ENCODE measurements around the gene DERA. TPM values are rescaled to one million over a fixed set of nuclear protein-coding genes. Genes with fewer than 3 reads are reported as not detected.
"Not testable (repeated sequence)": the region's sequence is repeated elsewhere in the genome, so short reads cannot be mapped to it uniquely, and the experiment has no call there.

The DERA gene
- total and polyA plus RNA-seq, 12 donors = 15.9 to 72.3 (median 31.4) TPM

GRCh38 chr12:16037533-16037932 lies 126.4 kb downstream of the DERA start:
- Histone ChIP-seq H3K36me3 (replicated peaks in 1 of 2) (peaks cover 0 to 4% of the 10 kb centered on the region in 2 donors), H3K4me1 (replicated peaks in 1 of 2) (no peaks in the 10 kb centered on the region)
- 86 to 95% (median 91%) methylated on average over 6 of the region's 6 CpGs for WGBS, 4 donors

DNA sequence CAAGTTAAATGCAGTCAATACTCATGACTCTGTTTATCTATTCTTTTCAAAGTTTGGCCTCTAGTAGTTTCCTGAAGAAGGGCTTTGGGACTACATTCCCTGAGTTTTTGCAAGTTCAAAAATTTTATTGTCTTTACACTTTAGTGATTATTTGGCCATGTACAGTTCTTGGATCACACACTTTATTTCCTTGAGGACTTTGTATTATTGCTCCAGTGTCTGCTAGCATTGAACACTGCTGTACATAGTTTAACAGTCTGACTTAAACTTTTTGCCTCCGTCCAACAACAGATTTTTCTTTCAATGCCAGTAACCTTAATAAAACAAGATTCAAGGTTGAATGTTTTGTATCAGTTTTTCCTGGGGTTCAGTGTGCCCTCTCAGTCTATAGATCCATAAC lies 132.3 kb downstream of the DERA start:
- no peak for TF ChIP-seq POLR2A (IDR thresholded peaks at IDR 0.05)
- TF ChIP-seq, protein P1, sequence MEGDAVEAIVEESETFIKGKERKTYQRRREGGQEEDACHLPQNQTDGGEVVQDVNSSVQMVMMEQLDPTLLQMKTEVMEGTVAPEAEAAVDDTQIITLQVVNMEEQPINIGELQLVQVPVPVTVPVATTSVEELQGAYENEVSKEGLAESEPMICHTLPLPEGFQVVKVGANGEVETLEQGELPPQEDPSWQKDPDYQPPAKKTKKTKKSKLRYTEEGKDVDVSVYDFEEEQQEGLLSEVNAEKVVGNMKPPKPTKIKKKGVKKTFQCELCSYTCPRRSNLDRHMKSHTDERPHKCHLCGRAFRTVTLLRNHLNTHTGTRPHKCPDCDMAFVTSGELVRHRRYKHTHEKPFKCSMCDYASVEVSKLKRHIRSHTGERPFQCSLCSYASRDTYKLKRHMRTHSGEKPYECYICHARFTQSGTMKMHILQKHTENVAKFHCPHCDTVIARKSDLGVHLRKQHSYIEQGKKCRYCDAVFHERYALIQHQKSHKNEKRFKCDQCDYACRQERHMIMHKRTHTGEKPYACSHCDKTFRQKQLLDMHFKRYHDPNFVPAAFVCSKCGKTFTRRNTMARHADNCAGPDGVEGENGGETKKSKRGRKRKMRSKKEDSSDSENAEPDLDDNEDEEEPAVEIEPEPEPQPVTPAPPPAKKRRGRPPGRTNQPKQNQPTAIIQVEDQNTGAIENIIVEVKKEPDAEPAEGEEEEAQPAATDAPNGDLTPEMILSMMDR (IDR thresholded peaks at IDR 0.05) = no peak
- DNase-seq = no peak
- Histone ChIP-seq H3K4me3 (no peak overlapping the region), H3K9me3 (replicated peaks in 1 of 3) (no peaks in the 10 kb centered on the region), H3K27ac (no peak overlapping the region), H3K27me3 (no peaks in the 10 kb centered on the region), H3K36me3 (replicated peaks in 1 of 2) (no peaks in the 10 kb centered on the region), H3K4me1 (replicated peaks in 1 of 2) (no peaks in the 10 kb centered on the region)
- intact Hi-C loops (cut with DNase I) = no loop called here
- 73 to 85% (median 77%) methylated on average over 1 of the region's 1 CpG for WGBS, 4 donors

More at GRCh38 chr12:16037533-16037932, 126.4 kb downstream of the DERA start:
- Histone ChIP-seq H3K27ac (no peak overlapping the region), H3K9me3 (replicated peaks in 1 of 3) (no peaks in the 10 kb centered on the region), H3K27me3 (no peaks in the 10 kb centered on the region), H3K4me3 (no peak overlapping the region)
- no peak for TF ChIP-seq POLR2A (IDR thresholded peaks at IDR 0.05)
- DNase-seq = no peak
- intact Hi-C loops (cut with DNase I) = no loop called here

- no peaks in the 10 kb centered on the region for H3K9me3 ChIP-seq (replicated peaks in 1 of 3)
- no peak for TF ChIP-seq POLR2A (IDR thresholded peaks at IDR 0.05)
- TF ChIP-seq, protein P1 (IDR thresholded peaks at IDR 0.05) = no peak
- no peak for DNase-seq
- 71 to 81% (median 79%) methylated on average over 1 of the region's 1 CpG for WGBS, 4 donors
- H3K27me3 ChIP-seq = no peaks in the 10 kb centered on the region
- H3K4me1 ChIP-seq (replicated peaks in 1 of 2) = no peaks in the 10 kb centered on the region
- H3K4me3 ChIP-seq = no peak overlapping the region
- intact Hi-C loops (cut with DNase I) = no loop called here
- no peak overlapping the region for H3K27ac ChIP-seq
- H3K36me3 ChIP-seq (replicated peaks in 1 of 2) = no peaks in the 10 kb centered on the region
Measured at GRCh38 chr12:16046266-16046665, 135.1 kb downstream of the DERA start.

- H3K4me3 ChIP-seq = no peak overlapping the region
- H3K27ac ChIP-seq = no peak overlapping the region
- H3K27me3 ChIP-seq = no peaks in the 10 kb centered on the region
- TF ChIP-seq POLR2A (IDR thresholded peaks at IDR 0.05) = no peak
- TF ChIP-seq, protein P1 (IDR thresholded peaks at IDR 0.05) = no peak
- no peak for DNase-seq
- 87 to 96% (median 90%) methylated on average over 2 of the region's 2 CpGs for WGBS, 4 donors
- H3K36me3 ChIP-seq (replicated peaks in 1 of 2) = no peaks in the 10 kb centered on the region
- no peaks in the 10 kb centered on the region for H3K4me1 ChIP-seq (replicated peaks in 1 of 2)
- H3K9me3 ChIP-seq (replicated peaks in 1 of 3) = no peaks in the 10 kb centered on the region
- intact Hi-C loops (cut with DNase I) = no loop called here
Measured at GRCh38 chr12:16048511-16048910, 137.4 kb downstream of the DERA start.

DNA sequence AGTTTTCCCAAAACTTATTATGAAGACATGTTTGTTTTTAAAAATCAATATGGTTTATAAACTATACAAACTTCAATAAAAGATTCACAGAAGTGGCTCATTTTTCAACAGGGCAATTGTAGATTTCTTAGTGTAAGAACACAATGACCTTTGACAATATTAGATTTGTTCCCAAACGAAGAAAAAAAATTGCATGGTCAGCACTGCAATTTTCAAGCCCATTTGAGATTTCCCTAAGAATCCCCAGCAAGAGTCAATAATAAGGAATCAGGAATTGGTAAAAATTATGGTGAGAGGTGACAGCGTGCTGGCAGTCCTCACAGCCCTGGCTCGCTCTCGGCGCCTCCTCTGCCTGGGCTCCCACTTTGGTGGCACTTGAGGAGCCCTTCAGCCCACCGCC lies 145.8 kb downstream of the DERA start:
- Histone ChIP-seq H3K9me3 (replicated peaks in 1 of 3) (no peaks in the 10 kb centered on the region), H3K4me3 (no peak overlapping the region), H3K4me1 (replicated peaks in 1 of 2) (no peaks in the 10 kb centered on the region), H3K27ac (no peak overlapping the region), H3K27me3 (no peaks in the 10 kb centered on the region), H3K36me3 (replicated peaks in 1 of 2) (no peaks in the 10 kb centered on the region)
- WGBS, 4 donors = 91 to 93% (median 92%) methylated on average over 6 of the region's 6 CpGs
- intact Hi-C loops (cut with DNase I) = no loop called here
- TF ChIP-seq, protein P1 (IDR thresholded peaks at IDR 0.05) = no peak
- TF ChIP-seq POLR2A (IDR thresholded peaks at IDR 0.05) = no peak
- DNase-seq = no peak

DNA sequence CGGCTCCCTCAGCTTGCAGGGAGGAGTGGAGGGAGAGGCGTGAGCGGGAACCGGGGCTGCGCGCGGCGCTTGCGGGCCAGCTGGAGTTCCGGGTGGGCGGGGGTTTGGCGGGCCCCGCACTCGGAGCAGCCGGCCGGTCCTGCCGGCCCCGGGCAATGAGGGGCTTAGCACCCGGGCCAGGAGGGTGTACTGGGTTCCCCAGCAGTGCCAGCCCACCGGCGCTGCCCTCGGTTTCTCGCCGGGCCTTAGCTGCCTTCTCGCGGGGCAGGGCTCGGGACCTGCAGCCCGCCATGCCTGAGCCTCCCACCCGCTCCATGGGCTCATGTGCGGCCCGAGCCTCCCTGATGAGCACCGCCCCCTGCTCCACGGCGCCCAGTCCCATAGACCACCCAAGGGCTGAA lies 146.2 kb downstream of the DERA start:
- H3K36me3 ChIP-seq (replicated peaks in 1 of 2); H3K27me3 ChIP-seq; H3K9me3 ChIP-seq (replicated peaks in 1 of 3); H3K4me1 ChIP-seq (replicated peaks in 1 of 2); DNase-seq; H3K27ac ChIP-seq; intact Hi-C loops (cut with DNase I); H3K4me3 ChIP-seq: not testable (repeated sequence)
- 89 to 97% (median 94%) methylated on average over 20 to 34 of the region's 34 CpGs for WGBS, 4 donors

Data from adrenal gland (tissue), 12 donors.